GM18861 (cell line): ENCODE results near the gene FLT4.

Source experiments
- ATAC-seq: cut with Tn5 transposase; IDR thresholded peaks from one replicate; pipeline ENCODE4 v1.9.1; 2021; ENCODE audit not compliant: unreplicated experiment

Gene FLT4

GRCh38 chr5:180628211-180628610 is 21.2 kb downstream of the FLT4 start:
- ATAC-seq: no peak

DNA sequence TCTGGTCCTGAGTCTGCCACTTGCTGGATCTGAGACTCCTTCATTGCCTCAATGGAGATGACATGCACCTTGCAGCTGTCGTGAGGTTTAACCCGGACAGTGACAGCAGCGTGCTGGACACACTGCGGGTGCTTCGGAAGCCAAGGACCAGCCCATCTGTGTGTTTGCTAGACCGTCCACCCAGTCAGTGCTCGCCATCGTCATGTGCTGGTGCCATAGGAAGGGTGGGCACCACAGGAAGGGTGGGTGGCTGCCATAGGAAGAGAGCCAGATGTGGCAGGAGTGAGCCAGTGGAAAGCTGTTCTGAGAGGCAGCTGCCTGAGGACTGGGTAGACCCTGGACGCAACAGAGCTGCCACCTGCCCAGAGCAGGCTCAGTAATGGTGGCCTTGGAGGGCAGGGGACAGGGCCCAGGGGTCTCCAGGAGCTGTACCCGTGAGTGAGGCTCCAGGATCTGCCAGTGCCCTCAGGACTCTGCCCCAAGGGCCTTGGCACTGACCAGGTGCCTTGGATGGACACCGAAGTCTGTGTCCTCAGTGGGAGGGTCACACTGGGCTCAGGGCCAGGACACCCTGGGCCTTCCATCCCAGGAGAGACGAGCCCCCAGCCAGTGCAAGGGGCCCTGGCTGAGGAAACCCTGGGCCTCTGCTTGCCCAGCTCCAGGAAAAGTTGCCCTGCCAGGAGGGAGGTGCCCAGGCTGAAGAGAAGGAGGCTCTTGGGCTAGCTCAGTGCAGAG is 21.8 kb downstream of the FLT4 start:
- no peak for ATAC-seq

DNA sequence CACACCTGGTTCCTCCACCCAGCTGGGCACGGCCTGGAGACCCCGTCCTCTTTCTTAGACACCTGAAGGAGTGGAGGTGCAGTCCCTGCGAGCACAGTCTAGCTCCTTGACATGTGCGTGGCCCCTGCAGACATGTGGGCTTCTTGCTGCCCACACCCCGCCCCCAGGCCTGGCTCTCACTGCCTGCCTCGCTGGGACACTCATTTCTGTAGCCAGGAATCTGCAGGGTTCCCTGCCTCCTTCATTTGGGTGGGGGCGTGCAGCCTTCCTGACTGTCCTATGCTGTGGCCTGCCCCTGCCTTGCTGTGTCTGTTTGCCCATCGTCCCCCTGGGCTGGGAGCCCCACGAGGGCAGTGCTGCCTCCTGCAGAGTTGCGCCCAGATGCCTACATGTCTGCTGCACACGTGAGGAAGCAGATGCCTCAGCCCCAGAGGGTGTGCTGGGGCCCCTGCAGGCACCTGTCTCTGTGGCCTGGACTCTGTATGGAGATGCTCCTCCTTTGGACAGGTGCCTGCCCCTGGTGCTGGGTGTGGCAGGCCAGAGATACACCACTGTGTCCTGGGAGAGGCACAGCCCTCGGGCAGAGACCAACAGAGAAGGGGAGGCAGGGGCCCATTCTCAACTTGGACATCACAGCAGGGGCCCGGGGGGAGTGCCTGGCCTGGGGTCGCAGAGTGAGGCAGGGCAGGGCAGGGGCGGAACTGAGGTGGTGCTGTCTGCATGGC is 22.6 kb downstream of the FLT4 start:
- ATAC-seq: no peak

DNA sequence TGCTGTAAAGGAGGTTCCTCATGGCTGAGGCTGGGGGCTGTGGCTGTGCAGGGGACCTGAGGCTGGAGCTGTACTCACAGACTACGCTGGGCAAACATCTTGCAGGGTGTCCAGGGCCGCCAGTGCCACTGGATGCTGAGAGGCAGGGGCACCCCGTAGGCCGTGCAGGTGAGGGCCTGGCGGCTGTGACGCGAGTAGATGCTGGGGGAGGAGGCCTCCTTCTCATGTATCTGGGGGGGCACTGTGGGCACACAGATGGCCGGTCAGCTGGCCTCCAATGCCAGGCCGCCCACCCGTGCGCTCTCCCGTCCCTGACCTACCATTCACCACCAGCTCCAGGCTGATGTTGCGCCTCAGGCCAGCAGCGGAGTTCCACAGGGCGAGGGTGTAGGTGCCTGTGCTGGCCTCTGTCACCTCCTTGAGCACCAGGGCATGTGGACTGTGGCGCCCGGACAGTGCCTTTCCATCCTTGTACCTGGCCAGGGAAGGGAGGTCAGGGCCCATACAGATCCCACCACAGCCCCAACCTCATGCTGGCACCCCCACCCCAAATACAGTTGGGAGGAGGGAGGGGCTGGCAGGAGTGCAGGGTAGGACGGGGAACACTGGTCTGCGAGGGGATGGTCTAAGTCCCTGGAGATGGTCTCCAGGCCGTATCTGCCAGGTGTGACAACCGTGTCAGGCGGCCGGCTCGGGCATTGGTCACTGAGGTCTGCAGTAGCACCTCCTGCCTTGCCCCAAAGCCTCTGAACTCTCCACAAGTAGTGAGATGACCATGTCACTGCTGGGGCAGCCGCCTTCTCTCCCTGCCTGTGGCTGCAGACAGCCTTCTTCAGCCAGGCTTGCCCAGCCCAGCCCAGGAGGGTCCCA is 23.4 kb downstream of the FLT4 start:
- ATAC-seq: no peak

GRCh38 chr5:180625125-180625790 is 24.1 kb downstream of the FLT4 start:
- ATAC-seq: no peak

GRCh38 chr5:180624587-180624986 is 24.8 kb downstream of the FLT4 start:
- no peak for ATAC-seq

- no peak for ATAC-seq
Measured at GRCh38 chr5:180623844-180624243, 25.6 kb downstream of the FLT4 start.

DNA sequence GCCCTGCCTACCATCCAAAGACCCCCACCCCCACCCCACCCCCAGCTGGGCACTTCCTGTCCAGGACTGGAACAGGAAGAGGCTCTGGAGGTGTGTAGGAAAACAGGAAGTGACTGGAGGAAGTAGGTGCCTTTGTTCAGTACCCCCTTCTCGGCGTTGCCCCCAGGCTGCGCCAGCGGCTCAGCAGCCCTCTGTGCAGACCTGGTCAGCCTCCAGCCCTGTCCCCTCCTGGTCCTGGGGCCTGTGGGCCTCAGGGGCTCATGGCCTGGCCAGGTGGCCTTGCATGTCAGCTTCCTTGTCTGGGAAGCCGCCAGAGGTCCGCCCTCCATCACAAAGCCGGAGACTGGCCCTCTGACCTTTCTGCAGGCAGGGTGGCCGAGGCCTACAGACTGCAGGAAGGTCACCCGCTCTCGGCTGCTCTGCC is 26.0 kb downstream of the FLT4 start:
- no peak for ATAC-seq

- no peak for ATAC-seq
Measured at GRCh38 chr5:180622910-180623309, 26.5 kb downstream of the FLT4 start.

- no peak for ATAC-seq
Measured at GRCh38 chr5:180621311-180621710, 28.1 kb downstream of the FLT4 start.

GRCh38 chr5:180620014-180620413 is 29.4 kb downstream of the FLT4 start:
- no peak for ATAC-seq

DNA sequence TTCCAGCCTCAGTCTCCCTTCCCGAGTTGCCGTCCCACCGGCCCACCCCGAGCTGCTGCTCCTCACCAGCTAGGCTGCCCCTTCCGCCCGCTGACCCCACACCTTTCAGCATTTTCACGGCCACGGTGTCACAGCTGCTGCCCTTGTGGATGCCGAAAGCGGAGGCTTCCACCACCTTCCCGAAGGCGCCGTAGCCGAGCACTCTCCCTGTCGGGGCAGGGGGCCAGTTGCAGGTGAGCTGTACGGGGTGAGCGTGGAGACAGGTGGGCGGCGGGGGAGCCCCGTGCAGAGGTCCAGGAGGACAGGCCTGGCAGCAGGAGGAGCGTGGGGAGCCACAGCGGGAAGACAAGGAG is 29.9 kb downstream of the FLT4 start:
- no peak for ATAC-seq

GRCh38 chr5:180618829-180619562 is 30.4 kb downstream of the FLT4 start:
- no peak for ATAC-seq

- ATAC-seq: no peak
Measured at GRCh38 chr5:180618487-180618828, 30.9 kb downstream of the FLT4 start.

DNA sequence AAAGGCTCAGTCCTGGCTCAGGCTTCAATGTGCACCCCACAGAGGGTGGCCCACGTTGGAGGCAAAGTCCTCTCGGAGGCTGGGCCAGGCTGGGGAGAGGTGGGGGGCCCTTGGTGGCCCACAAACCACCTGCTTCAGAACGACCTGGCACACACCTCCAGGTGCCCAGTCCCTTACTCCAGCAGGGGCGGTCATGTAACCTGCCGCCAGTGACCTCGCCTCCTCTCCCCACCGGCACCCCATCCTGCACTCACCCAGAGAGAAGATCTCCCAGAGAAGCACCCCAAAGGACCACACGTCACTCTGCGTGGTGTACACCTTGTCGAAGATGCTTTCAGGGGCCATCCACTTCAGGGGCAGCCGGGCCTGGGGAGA is 35.6 kb downstream of the FLT4 start:
- ATAC-seq: no peak

- ATAC-seq: no peak
Measured at GRCh38 chr5:180613188-180613813, 36.1 kb downstream of the FLT4 start.

- no peak for ATAC-seq
Measured at GRCh38 chr5:180612683-180613082, 36.7 kb downstream of the FLT4 start.

- no peak for ATAC-seq
Measured at GRCh38 chr5:180611140-180611850, 38.1 kb downstream of the FLT4 start.

- no peak for ATAC-seq
Measured at GRCh38 chr5:180609817-180610550, 39.4 kb downstream of the FLT4 start.
